KMS-11 (cell line): ENCODE results near the gene TFB2M.

Experiments
- H2AFZ ChIP-seq: fragments of 200-600 bp; sonication (generic); 2 replicates; pipeline ENCODE4 v1.6.1; 2016; ENCODE audit warnings: antibody characterized with exemption, mixed run types, low read depth
- H3K27ac ChIP-seq: fragments of 200-600 bp; sonication (generic); 2 replicates; pipeline ENCODE4 v1.6.1; 2016; ENCODE audit warnings: mild to moderate bottlenecking, mixed run types
- H3K27me3 ChIP-seq: fragments of 200-600 bp; sonication (generic); 2 replicates; pipeline ENCODE4 v1.6.1; 2017; ENCODE audit warnings: mild to moderate bottlenecking, low read depth, mixed run types, moderate library complexity; ENCODE audit not compliant: insufficient read depth
- H3K36me3 ChIP-seq: fragments of 200-600 bp; sonication (generic); 2 replicates; pipeline ENCODE4 v1.6.1; 2017; ENCODE audit warnings: mild to moderate bottlenecking, mixed run types; ENCODE audit not compliant: insufficient read depth
- H3K4me1 ChIP-seq: fragments of 200-600 bp; sonication (generic); 2 replicates; pipeline ENCODE4 v1.6.1; 2016; ENCODE audit warnings: mild to moderate bottlenecking, low read depth, mixed run types; ENCODE audit not compliant: poor library complexity, severe bottlenecking
- H3K4me2 ChIP-seq: fragments of 200-600 bp; sonication (generic); 2 replicates; pipeline ENCODE4 v1.7.0; 2016; ENCODE audit warnings: mild to moderate bottlenecking, mixed run types
- H3K4me3 ChIP-seq: fragments of 200-600 bp; sonication (generic); IDR thresholded peaks from 2 replicates; pipeline ENCODE4 v1.6.1; 2017; ENCODE audit warnings: low read depth, low read length, mixed read lengths; ENCODE audit not compliant: insufficient read depth
- H3K79me2 ChIP-seq: fragments of 200-600 bp; sonication (generic); 2 replicates; pipeline ENCODE4 v1.6.1; 2016; ENCODE audit warnings: low read depth, mixed run types; ENCODE audit not compliant: insufficient read depth
- H3K9ac ChIP-seq: fragments of 200-600 bp; sonication (generic); 2 replicates; pipeline ENCODE4 v1.6.1; 2016; ENCODE audit warnings: mild to moderate bottlenecking, mixed run types
- H4K20me1 ChIP-seq: fragments of 200-600 bp; sonication (generic); 2 replicates; pipeline ENCODE4 v1.6.1; 2016; ENCODE audit warnings: mild to moderate bottlenecking, mixed run types; ENCODE audit not compliant: insufficient read depth
- CTCF ChIP-seq: fragments of 200-600 bp; sonication (generic); conservative IDR thresholded peaks from 2 replicates; pipeline ENCODE4 v1.6.1; 2017; ENCODE audit warnings: low read depth, mild to moderate bottlenecking, antibody characterized with exemption, low read length, moderate library complexity, mixed read lengths

The TFB2M gene

GRCh38 chr1:246566128-246566812, at the start of gene TFB2M, which contains the start of gene CNST:
TFB2M (minus strand) TSS chr1:246566261; CDS start chr1:246566138, 123 bp downstream.
CNST (plus strand) TSS chr1:246566456; CDS start chr1:246591563, 25,107 bp downstream.
- peaks cover 70% of the 10 kb centered on the region for H3K79me2 ChIP-seq
- peaks cover 25% of the 10 kb centered on the region for H3K4me1 ChIP-seq
- H3K27ac ChIP-seq: peak within 1 kb of the TSS; percentile 64
- TF ChIP-seq CTCF: no peak
- peak within 1 kb of the TSS; percentile 94 for H3K4me3 ChIP-seq
- H2AFZ ChIP-seq: peak within 1 kb of the TSS; percentile 75
- H3K9ac ChIP-seq: peak within 1 kb of the TSS; percentile 71
- H3K36me3 ChIP-seq: peaks cover 3% of the 10 kb centered on the region; the same call in 1 of the 2 replicates
- no peaks in the 10 kb centered on the region for H3K27me3 ChIP-seq
- H3K4me2 ChIP-seq: peak within 1 kb of the TSS; percentile 66
- no peaks in the 10 kb centered on the region for H4K20me1 ChIP-seq

- no peak overlapping the region for H3K4me2 ChIP-seq
- no peaks in the 10 kb centered on the region for H3K27me3 ChIP-seq
- no peak overlapping the region for H3K4me3 ChIP-seq
- H3K27ac ChIP-seq: no peak overlapping the region
- no peaks in the 10 kb centered on the region for H3K36me3 ChIP-seq
- no peaks in the 10 kb centered on the region for H4K20me1 ChIP-seq
- no peaks in the 10 kb centered on the region for H3K4me1 ChIP-seq
- no peaks in the 10 kb centered on the region for H3K79me2 ChIP-seq
- no peak overlapping the region for H2AFZ ChIP-seq
- TF ChIP-seq CTCF: no peak
- no peak overlapping the region for H3K9ac ChIP-seq
These were observed 47.2 kb upstream of the TFB2M start for GRCh38 chr1:246613096-246613758.

- Histone ChIP-seq H3K36me3 (no peaks in the 10 kb centered on the region), H3K4me2 (no peak overlapping the region), H3K79me2 (no peaks in the 10 kb centered on the region), H3K4me1 (no peaks in the 10 kb centered on the region), H2AFZ (no peak overlapping the region), H3K9ac (no peak overlapping the region), H3K27me3 (no peaks in the 10 kb centered on the region), H4K20me1 (no peaks in the 10 kb centered on the region), H3K27ac (no peak overlapping the region), H3K4me3 (no peak overlapping the region)
- no peak for TF ChIP-seq CTCF
These were observed 43.6 kb upstream of the TFB2M start for GRCh38 chr1:246609632-246610031.

- H3K4me2 ChIP-seq: no peak overlapping the region
- no peaks in the 10 kb centered on the region for H3K4me1 ChIP-seq
- no peak overlapping the region for H3K9ac ChIP-seq
- H3K79me2 ChIP-seq: no peaks in the 10 kb centered on the region
- H3K4me3 ChIP-seq: no peak overlapping the region
- no peaks in the 10 kb centered on the region for H4K20me1 ChIP-seq
- no peaks in the 10 kb centered on the region for H3K27me3 ChIP-seq
- H3K36me3 ChIP-seq: no peaks in the 10 kb centered on the region
- H3K27ac ChIP-seq: no peak overlapping the region
- no peak overlapping the region for H2AFZ ChIP-seq
- TF ChIP-seq CTCF: no peak
These were observed 42.7 kb upstream of the TFB2M start for GRCh38 chr1:246608616-246609376.
